Measurements from ENCODE around the gene EDN1.
A peak's percentile ranks its signal among the peaks of the same experiment; 100 is the strongest.

EDN1 gene

GRCh38 chr6:12289933-12290820 is at the start of gene EDN1:
Gene EDN1 (plus strand): TSS chr6:12290361. CDS start chr6:12290630, 269 bp downstream.
- no peak for DNase-seq (ENCODE audit: low spot score in 2 of 2)
- H3K4me1 Mint-ChIP-seq = peaks cover 21% of the 10 kb centered on the region
- H3K27ac Mint-ChIP-seq (ENCODE audit: low read depth) = no peak within 1 kb of the TSS
- no peaks in the 10 kb centered on the region for H3K9me3 Mint-ChIP-seq
- peaks cover 3% of the 10 kb centered on the region for H3K36me3 Mint-ChIP-seq (ENCODE audit: insufficient read depth)
- peaks cover 75% of the 10 kb centered on the region for H3K27me3 Mint-ChIP-seq
- H3K4me3 Mint-ChIP-seq = peak within 1 kb of the TSS; percentile 63
- ATAC-seq (replicated peaks; ENCODE audit: extremely low read depth, poor library complexity, severe bottlenecking) = peak; percentile 69

- Mint-ChIP-seq H3K27ac (ENCODE audit: low read depth) (no peak overlapping the region), H3K27me3 (peaks cover 16% of the 10 kb centered on the region), H3K4me3 (no peak overlapping the region), H3K9me3 (no peaks in the 10 kb centered on the region), H3K4me1 (no peaks in the 10 kb centered on the region), H3K36me3 (ENCODE audit: insufficient read depth) (no peaks in the 10 kb centered on the region)
- no peak for ATAC-seq (replicated peaks; ENCODE audit: extremely low read depth, poor library complexity, severe bottlenecking)
- DNase-seq (ENCODE audit: low spot score in 2 of 2) = no peak
Measured at GRCh38 chr6:12241493-12242175, 48.5 kb upstream of the EDN1 start.

- no peaks in the 10 kb centered on the region for H3K36me3 Mint-ChIP-seq (ENCODE audit: insufficient read depth)
- H3K9me3 Mint-ChIP-seq = no peaks in the 10 kb centered on the region
- H3K27ac Mint-ChIP-seq (ENCODE audit: low read depth) = no peak overlapping the region
- DNase-seq (ENCODE audit: low spot score in 2 of 2) (no peak), ATAC-seq (replicated peaks; ENCODE audit: extremely low read depth, poor library complexity, severe bottlenecking) (no peak)
- H3K27me3 Mint-ChIP-seq = peaks cover 30% of the 10 kb centered on the region
- no peak overlapping the region for H3K4me3 Mint-ChIP-seq
- H3K4me1 Mint-ChIP-seq = no peaks in the 10 kb centered on the region
Measured at GRCh38 chr6:12243169-12243568, 47.0 kb upstream of the EDN1 start.

GRCh38 chr6:12245360-12245759 is 44.8 kb upstream of the EDN1 start:
- H3K4me3 Mint-ChIP-seq = no peak overlapping the region
- no peaks in the 10 kb centered on the region for H3K4me1 Mint-ChIP-seq
- DNase-seq (ENCODE audit: low spot score in 2 of 2) = no peak
- no peaks in the 10 kb centered on the region for H3K36me3 Mint-ChIP-seq (ENCODE audit: insufficient read depth)
- H3K9me3 Mint-ChIP-seq = no peaks in the 10 kb centered on the region
- peaks cover 50% of the 10 kb centered on the region for H3K27me3 Mint-ChIP-seq
- H3K27ac Mint-ChIP-seq (ENCODE audit: low read depth) = no peak overlapping the region
- no peak for ATAC-seq (replicated peaks; ENCODE audit: extremely low read depth, poor library complexity, severe bottlenecking)

- ATAC-seq (replicated peaks; ENCODE audit: extremely low read depth, poor library complexity, severe bottlenecking) = no peak
Measured at GRCh38 chr6:12245763-12246718, 44.1 kb upstream of the EDN1 start.

GRCh38 chr6:12246900-12247299 is 43.3 kb upstream of the EDN1 start:
- H3K4me1 Mint-ChIP-seq = no peaks in the 10 kb centered on the region
- DNase-seq (ENCODE audit: low spot score in 2 of 2) (no peak), ATAC-seq (replicated peaks; ENCODE audit: extremely low read depth, poor library complexity, severe bottlenecking) (no peak)
- peaks cover 51% of the 10 kb centered on the region for H3K27me3 Mint-ChIP-seq
- H3K9me3 Mint-ChIP-seq = no peaks in the 10 kb centered on the region
- no peak overlapping the region for H3K27ac Mint-ChIP-seq (ENCODE audit: low read depth)
- no peak overlapping the region for H3K4me3 Mint-ChIP-seq
- H3K36me3 Mint-ChIP-seq (ENCODE audit: insufficient read depth) = no peaks in the 10 kb centered on the region

More at GRCh38 chr6:12245763-12246718, 44.1 kb upstream of the EDN1 start:
- Mint-ChIP-seq H3K4me1 (no peaks in the 10 kb centered on the region), H3K27me3 (peaks cover 50% of the 10 kb centered on the region), H3K4me3 (no peak overlapping the region), H3K36me3 (ENCODE audit: insufficient read depth) (no peaks in the 10 kb centered on the region), H3K27ac (ENCODE audit: low read depth) (no peak overlapping the region), H3K9me3 (no peaks in the 10 kb centered on the region)
- no peak for DNase-seq (ENCODE audit: low spot score in 2 of 2)

GRCh38 chr6:12249541-12250382 is 40.4 kb upstream of the EDN1 start:
- no peak for DNase-seq (ENCODE audit: low spot score in 2 of 2)
- Mint-ChIP-seq H3K4me3 (no peak overlapping the region), H3K27me3 (peaks cover 79% of the 10 kb centered on the region)

GRCh38 chr6:12250383-12250770 is 39.8 kb upstream of the EDN1 start:
- Mint-ChIP-seq H3K27ac (ENCODE audit: low read depth) (no peak overlapping the region), H3K9me3 (no peaks in the 10 kb centered on the region), H3K27me3 (peaks cover 76% of the 10 kb centered on the region), H3K36me3 (ENCODE audit: insufficient read depth) (no peaks in the 10 kb centered on the region), H3K4me3 (no peak overlapping the region), H3K4me1 (no peaks in the 10 kb centered on the region)
- DNase-seq (ENCODE audit: low spot score in 2 of 2) (no peak), ATAC-seq (replicated peaks; ENCODE audit: extremely low read depth, poor library complexity, severe bottlenecking) (no peak)

More at GRCh38 chr6:12249541-12250382, 40.4 kb upstream of the EDN1 start:
- H3K36me3 Mint-ChIP-seq (ENCODE audit: insufficient read depth) = no peaks in the 10 kb centered on the region
- H3K27ac Mint-ChIP-seq (ENCODE audit: low read depth) = no peak overlapping the region
- no peaks in the 10 kb centered on the region for H3K4me1 Mint-ChIP-seq
- ATAC-seq (replicated peaks; ENCODE audit: extremely low read depth, poor library complexity, severe bottlenecking) = no peak
- no peaks in the 10 kb centered on the region for H3K9me3 Mint-ChIP-seq

GRCh38 chr6:12254210-12254609 is 36.0 kb upstream of the EDN1 start:
- Mint-ChIP-seq H3K36me3 (ENCODE audit: insufficient read depth) (no peaks in the 10 kb centered on the region), H3K4me3 (no peak overlapping the region), H3K27me3 (peaks cover 50% of the 10 kb centered on the region), H3K9me3 (no peaks in the 10 kb centered on the region), H3K27ac (ENCODE audit: low read depth) (no peak overlapping the region), H3K4me1 (no peaks in the 10 kb centered on the region)
- DNase-seq (ENCODE audit: low spot score in 2 of 2) = no peak
- ATAC-seq (replicated peaks; ENCODE audit: extremely low read depth, poor library complexity, severe bottlenecking) = no peak

GRCh38 chr6:12258191-12258590 is 32.0 kb upstream of the EDN1 start:
- Mint-ChIP-seq H3K27ac (ENCODE audit: low read depth) (no peak overlapping the region), H3K4me1 (no peaks in the 10 kb centered on the region), H3K36me3 (ENCODE audit: insufficient read depth) (no peaks in the 10 kb centered on the region), H3K9me3 (no peaks in the 10 kb centered on the region), H3K27me3 (peaks cover 45% of the 10 kb centered on the region), H3K4me3 (no peak overlapping the region)
- DNase-seq (ENCODE audit: low spot score in 2 of 2) = no peak
- ATAC-seq (replicated peaks; ENCODE audit: extremely low read depth, poor library complexity, severe bottlenecking) = no peak

- H3K4me3 Mint-ChIP-seq = no peak overlapping the region
- no peak for ATAC-seq (replicated peaks; ENCODE audit: extremely low read depth, poor library complexity, severe bottlenecking)
- H3K36me3 Mint-ChIP-seq (ENCODE audit: insufficient read depth) = no peaks in the 10 kb centered on the region
- H3K27ac Mint-ChIP-seq (ENCODE audit: low read depth) = no peak overlapping the region
- DNase-seq (ENCODE audit: low spot score in 2 of 2) = no peak
- H3K9me3 Mint-ChIP-seq = no peaks in the 10 kb centered on the region
- no peaks in the 10 kb centered on the region for H3K4me1 Mint-ChIP-seq
- H3K27me3 Mint-ChIP-seq = peaks cover 40% of the 10 kb centered on the region
Measured at GRCh38 chr6:12258591-12259075, 31.5 kb upstream of the EDN1 start.
